SK-N-SH treated with all-trans-retinoic acid at 6 μM for 48 hours (cell line): ENCODE results near the gene FKBP6.

ENCODE experiments used
- PATZ1 ChIP-seq: fragments of 250-450 bp; sonication (Bioruptor Pico); IDR thresholded peaks from 2 replicates; pipeline ENCODE4 v1.8.0; 2020; ENCODE audit warnings: mild to moderate bottlenecking, moderate library complexity, borderline replicate concordance
- ZNF8 ChIP-seq: fragments of 450-650 bp; formaldehyde crosslinking; IDR thresholded peaks from 2 replicates; pipeline ENCODE4 v1.5.0; 2020; ENCODE audit warnings: mild to moderate bottlenecking, moderate library complexity

- TF ChIP-seq ZNF8 (CRISPR knock-in tag): no peak
- TF ChIP-seq PATZ1: no peak
Measured at GRCh38 chr7:73349763-73350162, 21.8 kb downstream of the FKBP6 start.
